ENCODE data around the gene TIGD4. TPM values are rescaled to one million over a fixed set of nuclear protein-coding genes. Genes with fewer than 3 reads are reported as not detected.
"Not testable (repeated sequence)": the region's sequence is repeated elsewhere in the genome, so short reads cannot be mapped to it uniquely, and the experiment has no call there.

Gene TIGD4
- total RNA-seq, 1 donor from 2014 or later: 0.08 TPM

DNA sequence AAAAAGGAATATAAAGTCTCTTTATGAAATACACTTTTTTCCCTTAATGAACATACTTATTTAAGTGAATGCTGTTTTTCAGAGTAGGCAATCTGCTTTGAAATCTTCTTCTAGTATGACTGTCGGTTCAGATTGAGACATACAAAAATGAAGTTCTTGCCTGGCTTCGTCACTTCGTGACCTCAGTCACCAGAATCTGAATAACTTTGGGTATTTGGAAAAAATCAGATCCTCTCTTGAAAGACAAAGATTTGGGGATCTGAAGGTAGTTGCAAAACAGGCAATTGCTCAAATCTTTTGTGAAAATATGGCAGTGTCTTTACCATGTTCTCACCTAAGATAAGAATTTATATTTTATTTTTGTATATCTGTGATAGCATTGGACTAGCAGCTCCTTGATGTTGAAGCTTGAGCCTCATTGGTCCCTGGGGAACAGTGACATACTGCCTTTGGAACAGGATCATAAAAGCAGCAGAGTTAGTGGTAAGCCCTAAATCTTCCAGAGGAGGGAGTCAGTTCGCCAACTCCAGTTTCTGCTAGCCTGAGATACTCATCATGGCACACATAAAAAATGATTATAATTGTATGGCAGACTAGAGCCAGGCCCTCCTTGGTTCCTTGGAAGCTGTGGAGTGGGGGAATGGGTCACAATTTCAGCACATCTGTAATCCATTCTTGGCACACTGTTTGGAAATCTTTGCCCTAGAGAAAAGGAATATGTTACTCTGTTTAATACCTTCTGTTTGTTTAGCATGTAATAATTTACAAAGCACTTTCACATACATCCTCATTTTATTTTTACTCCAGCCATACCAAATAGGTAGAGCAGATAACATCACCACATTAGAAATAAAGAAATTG is 5.2 kb upstream of the TIGD4 start:
- DNase-seq (ENCODE audit: low spot score) (no peak), ATAC-seq (peak; percentile 28)

DNA sequence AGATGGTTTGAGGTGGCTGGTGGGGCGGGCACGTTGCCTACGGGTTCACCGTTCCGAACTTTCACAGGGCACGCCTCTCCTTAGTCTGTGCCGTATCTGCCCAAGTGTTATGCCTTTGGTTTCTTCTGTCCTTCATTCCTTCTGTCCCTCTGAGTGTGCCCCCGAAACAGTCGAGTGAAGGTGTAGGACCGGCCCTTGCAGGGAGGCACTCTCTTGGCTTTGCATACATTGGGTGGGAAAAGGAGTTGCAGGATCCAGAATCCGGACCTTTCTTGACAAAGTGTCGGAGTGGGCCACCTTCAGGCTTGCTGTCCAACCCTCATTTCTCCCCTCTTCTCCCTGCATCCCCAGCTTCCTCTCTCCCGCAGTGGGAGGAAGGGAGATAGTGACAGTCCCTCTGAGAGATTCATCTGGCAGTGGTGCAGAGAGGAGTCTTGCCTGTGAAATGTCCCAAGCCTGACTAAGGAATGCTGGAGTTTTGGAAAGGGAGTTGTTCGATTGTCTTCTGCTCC is 793 bp upstream of the TIGD4 start:
- no peak for DNase-seq (ENCODE audit: low spot score)
- peak; percentile 11 for ATAC-seq

DNA sequence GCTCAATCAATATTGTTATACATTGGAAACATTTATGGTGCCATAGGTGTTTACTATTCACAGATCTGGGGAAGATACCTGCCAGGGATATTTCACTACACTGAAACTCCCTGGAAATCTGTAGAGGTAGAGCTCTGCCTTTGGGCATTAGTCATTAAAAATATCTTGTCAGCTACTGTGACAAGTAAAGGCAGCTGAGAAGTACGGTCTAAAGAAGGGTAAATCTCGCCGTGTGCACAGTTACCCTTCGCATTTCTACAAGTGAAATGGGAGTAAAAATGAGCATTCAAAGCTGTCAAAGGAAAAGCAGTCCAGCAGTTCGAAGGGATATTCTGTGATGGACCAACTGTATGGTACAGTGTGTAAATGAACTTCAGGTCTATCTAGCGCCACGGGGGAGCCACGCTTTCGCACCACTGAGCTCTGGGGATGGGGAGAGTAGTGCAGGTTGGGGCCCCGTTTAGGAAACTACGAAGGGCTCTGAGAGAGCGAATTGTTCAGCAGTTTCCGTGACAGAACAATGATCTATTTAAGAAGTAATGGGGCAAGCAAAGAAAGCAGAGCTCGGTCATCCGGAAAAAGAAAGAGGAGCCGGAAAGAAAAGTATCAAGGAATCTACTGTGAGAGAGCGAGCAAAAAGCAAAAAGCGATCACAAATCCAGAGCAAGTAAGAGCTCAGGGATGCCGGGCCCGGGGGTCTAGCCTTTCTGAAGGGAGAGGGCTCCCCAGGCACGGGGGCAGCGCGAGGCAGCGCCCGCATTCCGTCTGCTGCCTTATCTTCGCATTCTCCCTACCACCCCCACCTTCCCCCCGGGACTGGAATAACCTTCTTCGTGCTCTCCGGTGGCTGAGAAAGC is 646 bp downstream of the TIGD4 start:
- peak; percentile 7 for ATAC-seq
- no peak for DNase-seq (ENCODE audit: low spot score)

DNA sequence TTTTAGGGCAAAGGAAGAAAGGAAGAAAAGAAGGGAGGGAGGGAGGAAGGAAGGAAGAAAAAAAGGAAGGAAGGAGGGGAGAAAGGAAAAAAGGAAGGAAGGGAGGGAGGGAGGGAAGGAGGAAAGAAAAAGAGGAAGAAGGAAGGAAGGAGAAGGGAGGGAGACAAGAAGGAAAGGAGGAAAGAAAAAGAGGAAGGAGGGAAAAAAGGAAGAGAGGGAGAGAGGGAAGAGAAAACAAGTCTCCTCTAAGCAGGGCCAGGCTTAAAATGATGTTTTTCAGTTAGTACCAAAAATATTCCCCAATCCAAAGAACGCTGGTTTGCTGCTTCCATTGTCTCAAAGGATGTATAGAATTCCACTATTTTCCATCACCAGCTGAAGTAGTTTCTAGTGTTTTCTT is 2.0 kb downstream of the TIGD4 start:
- ATAC-seq (no peak), DNase-seq (ENCODE audit: low spot score) (no peak)

DNA sequence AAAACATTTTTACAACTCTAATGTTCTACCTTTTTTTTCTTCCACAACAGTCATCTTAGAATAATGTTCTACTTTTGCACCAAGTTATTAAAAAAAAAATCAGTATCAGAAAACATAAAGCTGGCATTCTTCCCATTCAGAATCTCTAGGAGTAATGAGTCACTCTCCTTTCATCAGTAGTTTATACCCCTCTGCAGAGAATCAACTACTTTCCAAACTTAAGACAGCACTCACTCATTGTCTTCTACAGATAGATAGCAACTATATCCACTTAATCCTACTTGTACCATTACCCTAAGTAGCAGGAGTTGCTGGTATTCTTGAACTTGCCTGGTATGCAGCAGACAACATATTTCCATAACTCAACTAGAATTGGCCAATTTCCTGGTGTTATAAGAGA is 3.2 kb downstream of the TIGD4 start:
- ATAC-seq (no peak), DNase-seq (ENCODE audit: low spot score) (no peak)

DNA sequence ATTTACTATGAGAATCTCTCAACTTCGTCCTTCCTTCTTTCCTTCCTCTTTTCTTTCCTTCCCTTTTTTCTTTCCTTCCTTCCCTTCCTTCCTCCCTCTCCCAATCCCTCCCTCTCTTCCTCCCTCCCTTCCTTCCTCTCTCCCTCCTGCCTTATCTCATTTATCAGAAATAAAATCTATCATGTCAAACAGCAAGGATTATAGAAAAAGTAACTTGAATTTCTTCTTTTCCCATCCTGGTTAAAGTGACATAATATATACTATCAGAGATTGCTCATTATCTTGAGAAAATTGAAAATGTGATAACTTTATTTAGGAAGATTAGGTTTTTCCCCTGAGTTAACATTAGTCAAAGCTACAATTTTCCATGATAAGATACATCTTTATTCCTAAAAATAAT is 5.6 kb downstream of the TIGD4 start:
- DNase-seq (ENCODE audit: low spot score) (no peak), ATAC-seq (no peak)

DNA sequence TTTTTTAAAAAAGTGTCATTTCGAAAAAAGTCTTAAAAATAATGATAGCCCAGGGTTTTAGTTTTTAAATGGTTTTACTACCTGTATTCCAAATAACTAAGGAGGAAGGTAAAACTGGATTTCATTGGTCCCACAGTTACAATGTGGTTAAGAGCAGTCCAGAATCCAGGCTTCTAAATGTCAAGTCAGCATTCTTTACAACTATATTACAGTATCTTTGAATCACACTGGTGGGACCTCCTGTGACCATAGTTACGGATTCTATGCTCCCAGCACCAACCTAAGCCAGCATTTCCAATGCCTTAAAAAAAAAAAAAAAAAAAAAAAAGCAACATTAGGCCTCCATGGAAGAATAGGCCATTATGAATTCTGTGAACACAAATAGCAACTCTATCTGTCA is 6.2 kb downstream of the TIGD4 start:
- DNase-seq (ENCODE audit: low spot score) (no peak), ATAC-seq (no peak)

DNA sequence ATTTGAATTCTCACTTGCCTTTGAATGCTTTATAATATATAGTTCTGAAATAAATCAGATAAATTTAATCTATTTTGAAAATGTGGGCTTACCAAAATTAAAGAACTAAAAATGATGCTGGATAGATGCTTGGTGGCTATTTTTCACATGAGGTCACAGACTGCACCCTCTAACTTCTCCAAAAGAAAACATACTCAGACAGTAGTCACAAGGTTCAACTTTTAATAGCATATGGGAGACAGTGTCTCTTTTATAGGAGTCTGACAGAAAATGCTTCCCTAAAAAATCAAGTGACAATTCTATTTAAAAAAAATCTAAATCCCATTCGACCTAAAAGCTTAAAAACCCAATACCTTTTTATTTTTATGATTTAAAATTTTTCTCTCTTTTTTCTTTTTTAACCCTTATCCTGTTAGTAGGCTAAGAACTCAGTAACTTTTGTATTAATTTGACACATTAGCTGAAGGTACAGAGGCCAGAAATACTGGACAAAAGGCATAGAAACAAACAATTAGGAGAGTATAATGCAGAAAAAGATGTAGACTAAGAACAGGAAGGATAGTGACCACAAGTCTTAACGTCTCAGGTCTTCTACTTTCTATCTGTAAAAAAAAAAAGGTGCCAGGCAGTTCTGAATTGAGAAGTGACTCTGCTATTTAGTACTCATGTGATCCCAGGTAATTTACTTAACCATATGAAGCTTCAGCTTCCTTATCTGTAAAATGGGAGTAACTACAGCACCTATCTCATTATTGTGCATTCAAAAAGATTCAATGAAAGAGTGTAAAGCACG is 7.6 kb downstream of the TIGD4 start:
- no peak for ATAC-seq
- DNase-seq (ENCODE audit: low spot score): no peak

DNA sequence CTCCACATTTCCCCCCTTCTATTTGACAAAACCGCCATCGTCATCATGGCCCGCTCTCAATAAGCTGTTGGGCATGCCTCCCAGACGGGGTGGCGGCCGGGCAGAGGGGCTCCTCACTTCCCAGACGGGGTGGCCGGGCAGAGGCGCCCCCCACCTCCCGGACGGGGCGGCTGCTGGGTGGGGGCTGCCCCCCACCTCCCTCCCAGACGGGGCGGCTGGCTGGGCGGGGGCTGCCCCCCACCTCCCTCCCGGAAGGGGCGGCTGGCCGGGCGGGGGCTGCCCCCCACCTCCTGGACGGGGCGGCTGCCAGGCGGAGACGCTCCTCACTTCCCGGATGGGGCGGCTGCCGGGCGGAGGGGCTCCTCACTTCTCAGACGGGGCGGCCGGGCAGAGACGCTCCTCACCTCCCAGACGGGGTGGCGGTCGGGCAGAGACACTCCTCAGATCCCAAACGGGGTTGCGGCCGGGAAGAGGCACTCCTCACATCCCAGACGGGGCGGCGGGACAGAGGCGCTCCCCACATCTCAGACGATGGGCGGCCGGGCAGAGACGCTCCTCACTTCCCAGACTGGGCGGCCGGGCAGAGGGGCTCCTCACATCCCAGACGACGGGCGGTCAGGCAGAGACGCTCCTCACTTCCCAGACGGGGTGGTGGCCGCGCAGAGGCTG is 14.3 kb downstream of the TIGD4 start:
- not testable (repeated sequence) for ATAC-seq; DNase-seq (ENCODE audit: low spot score)

DNA sequence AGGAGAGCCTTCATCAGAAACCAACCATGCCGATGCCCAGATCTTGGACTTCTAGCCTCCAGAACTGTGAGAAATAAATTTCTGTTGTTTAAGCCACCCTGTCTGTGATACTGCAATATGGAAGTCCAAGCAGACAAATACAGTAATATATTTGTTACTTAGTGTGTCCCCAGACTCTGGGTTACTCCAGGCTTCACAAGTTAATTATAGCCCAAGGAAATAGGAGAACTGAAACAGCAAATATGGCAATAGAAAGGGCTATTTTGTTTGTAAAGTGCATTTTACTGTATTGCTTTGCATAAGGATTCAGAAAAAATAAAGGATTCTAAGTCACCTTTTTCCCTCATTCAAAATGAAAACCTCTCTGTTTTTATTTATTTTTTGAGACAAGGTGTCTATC is 15.7 kb downstream of the TIGD4 start:
- ATAC-seq (no peak), DNase-seq (ENCODE audit: low spot score) (no peak)

DNA sequence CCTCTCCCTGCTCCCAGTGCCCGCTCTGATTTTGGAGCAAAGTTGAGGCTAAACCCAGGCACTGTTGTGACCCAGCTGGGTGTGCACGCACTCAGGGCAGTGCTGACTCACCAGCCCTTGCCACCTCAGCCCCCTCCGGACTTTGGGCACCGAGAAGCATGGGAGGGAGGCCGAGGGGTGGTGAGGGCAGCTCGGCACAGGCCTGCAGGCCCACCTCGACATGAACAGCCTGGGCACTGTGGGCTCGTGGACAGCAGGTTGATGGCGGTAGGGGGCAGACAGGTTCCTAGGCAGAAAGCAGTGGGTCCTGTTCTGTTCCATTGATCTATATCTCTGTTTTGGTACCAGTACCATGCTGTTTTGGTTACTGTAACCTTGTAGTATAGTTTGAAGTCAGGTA is 30.9 kb downstream of the TIGD4 start:
- no peak for ATAC-seq
- DNase-seq (ENCODE audit: low spot score): no peak

DNA sequence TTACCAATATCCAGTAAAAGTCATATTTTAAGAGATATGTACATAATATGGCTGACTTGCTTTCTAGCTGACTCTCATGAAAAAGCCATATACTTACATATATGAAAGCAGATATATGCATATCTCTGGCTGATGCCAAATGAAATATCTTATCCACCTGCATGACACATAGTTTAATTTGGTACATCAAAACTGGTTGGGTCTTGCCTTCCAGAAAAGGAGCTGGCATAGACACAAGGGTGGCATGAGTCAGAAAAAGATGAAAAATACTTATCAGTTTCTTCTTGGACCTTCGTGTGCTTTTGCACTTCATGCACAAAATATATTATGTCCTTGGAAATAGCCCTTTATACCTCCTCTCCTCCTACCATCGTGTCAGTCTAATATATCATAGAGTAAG is 32.1 kb downstream of the TIGD4 start:
- ATAC-seq (no peak), DNase-seq (ENCODE audit: low spot score) (no peak)

DNA sequence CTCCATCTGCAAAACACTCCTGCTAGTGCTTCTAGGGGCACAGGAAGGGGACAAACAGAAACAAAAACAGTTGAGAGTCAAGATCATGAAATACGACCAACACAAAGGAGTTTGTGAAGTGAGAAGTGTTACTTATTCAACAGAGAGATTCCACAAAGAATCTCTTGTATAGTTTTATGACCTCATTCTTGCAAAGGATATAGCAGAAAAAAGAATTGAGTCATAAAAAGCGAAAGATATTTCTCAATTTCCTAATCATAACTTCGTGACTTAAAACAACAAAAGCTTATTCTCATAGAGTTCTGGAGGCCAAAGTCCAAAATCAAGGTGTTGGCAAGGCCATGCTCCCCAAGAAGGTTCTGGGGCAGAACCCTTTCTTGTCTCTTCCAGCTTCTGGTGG is 40.7 kb downstream of the TIGD4 start:
- ATAC-seq: no peak
- DNase-seq (ENCODE audit: low spot score): no peak

DNA sequence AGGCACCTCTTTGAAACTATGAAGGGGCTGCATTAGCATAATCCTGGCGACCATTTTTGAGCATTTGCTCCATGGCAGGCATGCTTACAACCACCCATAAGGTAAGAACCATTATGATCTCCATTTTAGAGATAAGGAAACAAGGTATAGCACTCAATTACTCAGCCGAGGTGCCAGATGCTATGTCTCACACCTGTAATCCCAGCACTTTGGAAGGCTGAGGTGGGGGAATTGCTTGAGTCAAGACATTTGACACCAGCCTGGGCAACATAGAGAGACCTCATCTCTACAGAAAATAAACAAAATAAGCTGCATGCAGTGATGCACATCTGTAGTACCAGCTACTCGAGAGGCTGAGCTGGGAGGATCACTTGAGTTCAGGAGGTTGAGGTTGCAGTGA is 43.6 kb downstream of the TIGD4 start:
- no peak for DNase-seq (ENCODE audit: low spot score)
- no peak for ATAC-seq

DNA sequence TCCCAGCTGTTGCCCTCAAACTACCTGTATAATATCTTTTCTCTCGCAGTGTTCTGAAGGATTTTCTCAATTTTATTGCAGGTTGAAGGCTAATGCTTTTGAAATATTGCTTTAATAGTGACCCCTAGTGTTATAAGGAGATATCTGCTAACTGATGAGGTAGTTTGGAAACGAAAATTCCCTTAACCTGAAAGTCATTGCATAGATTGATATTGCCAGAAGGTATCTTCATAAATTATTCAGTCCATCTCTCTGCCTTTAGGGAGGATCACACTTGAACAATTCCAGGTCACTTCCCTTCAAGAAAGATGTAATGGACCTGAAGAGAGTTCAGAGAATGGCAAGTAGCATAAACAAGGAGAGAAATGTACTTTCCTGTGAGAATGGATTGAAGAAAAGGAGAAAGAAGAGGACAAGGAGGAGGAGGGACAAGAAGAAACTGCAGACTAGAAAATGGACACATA is 44.1 kb downstream of the TIGD4 start:
- DNase-seq (ENCODE audit: low spot score) (no peak), ATAC-seq (peak; percentile 76)

DNA sequence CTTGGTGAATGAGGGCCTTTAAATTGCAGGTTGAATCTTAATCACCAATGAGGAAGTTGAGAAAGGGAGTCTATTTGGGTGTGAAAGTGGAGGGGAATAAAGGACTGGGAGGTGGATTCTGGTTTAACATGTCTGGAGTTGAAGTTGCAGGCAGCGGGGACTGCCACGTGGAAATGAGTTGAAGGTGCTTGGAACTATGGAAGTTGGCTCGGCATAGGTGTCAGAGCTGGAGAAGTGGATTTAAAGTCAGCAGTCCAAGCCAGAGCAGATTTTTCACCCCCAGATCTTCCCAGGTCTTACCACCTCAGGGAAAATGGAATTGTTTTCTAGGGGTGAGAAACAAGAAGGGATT is 44.9 kb downstream of the TIGD4 start:
- ATAC-seq: no peak
- DNase-seq (ENCODE audit: low spot score): no peak

DNA sequence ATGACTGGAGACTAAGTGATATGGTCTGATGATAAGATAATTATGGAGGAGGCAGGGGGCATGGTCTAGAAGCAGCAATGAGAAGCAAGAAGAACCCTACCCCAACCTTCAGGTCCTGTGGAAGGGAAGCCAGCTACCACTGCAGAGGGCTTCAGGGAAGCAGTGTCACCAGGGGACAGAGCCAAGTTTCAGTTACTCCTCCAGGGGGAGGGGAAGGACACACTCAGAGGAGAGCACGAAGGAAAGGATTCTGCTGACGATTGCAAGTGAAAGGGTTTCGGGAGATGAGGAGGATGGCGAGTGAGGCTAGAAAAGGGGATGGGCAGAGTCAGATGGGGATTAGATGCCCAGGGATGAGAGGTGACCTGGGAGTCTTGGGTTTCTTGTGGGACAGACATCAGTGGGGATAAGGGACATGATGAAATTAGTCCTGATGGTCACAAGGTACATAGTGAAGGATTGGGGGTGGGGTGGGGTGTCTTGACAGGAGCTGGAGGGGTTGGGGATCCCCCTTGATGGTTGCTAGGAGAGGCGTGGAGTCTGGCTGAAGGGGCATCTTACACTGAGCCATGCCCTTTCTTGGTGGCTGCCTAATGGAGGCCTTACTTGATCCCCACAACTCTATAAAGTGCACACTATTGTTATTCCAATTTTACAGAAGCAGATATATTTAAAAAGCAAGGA is 45.4 kb downstream of the TIGD4 start:
- no peak for DNase-seq (ENCODE audit: low spot score)
- no peak for ATAC-seq

DNA sequence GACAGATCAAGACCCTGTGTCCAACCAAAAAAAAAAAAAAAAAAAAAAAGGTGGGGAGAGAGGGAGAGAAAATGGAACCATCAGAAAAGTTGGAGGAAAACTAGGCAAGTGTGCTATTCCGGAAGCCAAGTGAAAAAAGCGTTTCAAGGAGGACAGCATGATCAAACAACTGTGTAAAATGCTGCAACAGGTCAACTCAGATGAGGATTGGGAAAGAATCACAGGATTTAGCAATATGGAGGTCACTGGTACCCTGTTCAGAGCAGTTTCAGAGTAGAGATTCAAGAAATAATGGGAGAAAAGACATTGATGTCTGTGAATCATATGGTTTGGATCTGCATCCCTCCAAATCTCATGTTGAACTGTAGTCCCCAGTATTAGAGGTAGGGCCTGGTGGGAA is 47.5 kb downstream of the TIGD4 start:
- DNase-seq (ENCODE audit: low spot score) (no peak), ATAC-seq (peak; percentile 67)

DNA sequence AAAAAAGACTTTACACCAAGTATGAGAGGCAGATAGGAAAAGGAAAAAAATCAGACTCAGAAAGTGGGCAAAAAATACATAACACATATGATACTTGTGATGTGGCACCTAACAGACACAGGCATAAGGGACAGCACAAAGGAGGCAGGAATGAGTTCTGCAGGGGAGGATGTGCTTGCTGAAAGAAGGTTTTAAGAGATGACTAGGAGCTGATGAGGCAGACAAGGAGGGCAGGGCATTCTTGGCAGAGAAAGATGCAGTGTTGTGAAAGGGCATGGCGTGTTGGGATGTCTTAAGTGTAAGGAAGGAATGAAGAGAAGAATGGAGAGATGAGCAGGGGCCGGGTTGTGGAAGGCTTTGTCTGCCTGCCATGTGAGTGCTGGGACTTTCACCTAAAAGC is 50.1 kb downstream of the TIGD4 start:
- DNase-seq (ENCODE audit: low spot score) (no peak), ATAC-seq (no peak)

DNA sequence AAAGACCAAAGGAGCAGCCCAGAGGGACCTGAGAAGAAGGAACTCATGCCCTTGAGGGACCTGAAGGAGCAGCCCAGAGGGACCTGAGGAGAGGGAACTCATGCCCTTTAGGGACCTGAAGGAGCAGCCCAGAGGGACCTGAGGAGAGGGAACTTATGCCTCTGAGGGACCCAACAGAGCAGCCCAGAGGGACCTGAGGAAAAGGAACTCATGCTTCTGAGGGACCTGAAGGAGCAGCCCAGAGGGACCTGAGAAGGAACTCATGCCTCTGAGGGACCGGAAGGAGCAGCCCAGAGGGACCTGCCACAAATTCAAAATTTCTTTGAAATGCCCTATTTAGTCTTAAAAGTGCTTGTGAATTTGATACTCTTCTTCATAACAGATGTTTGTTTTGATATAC is 51.2 kb downstream of the TIGD4 start:
- DNase-seq (ENCODE audit: low spot score) (no peak), ATAC-seq (no peak)

Measured in left lobe of liver (tissue), 2 donors.